ENCODE measurements around the gene ACBD6. TPM values are rescaled to one million over a fixed set of nuclear protein-coding genes. Genes with fewer than 3 reads are reported as not detected.

Gene ACBD6
- 54.5 TPM for total RNA-seq

DNA sequence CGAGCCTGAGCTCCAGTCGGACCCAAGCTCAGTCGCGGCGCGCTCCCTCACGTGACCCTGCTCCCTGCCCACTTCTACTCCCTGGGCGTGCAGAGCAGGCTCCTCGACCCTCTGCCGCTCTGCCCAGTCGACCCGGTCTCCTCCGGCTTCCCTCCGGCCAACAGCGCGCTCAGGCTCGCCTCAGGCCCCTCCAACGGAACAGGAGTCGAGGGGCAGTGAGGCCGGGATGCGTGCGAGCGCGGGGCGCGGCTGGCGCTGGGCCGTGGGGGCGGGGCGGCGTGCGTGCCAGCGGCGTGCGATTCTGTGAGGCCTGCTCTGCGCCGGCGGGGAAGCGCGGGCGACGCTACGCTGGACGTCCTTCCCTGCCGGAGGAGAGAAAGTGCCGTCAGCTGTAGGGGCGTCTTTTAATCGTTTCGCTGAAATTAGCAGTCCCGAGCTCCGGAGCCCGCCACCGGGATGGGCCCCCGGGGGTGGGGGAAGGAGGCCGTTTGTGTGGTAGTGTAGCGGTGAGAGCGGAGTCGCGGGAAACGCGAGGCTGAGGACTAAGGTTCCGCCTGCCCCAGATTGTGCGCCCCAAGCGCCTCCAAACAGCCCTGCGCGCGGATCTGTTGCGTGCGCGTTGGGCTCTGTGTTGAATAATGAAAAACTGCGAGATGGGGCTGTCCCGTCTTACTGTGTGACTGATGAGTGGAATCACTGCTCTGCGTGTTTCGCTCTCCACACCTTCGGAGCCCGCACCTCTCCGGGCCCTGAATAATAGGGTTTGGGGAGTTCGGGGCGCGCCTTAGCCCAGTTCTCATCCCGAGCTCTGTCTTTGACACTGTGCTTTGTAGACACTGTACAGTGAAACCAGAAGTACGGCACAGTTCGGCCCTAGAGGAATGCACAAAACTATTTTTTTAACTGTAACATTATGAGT lies at the start of gene ACBD6:
Gene ACBD6 (minus strand): TSS at position 217 of the 919 bp plus-strand sequence. CDS start 311 bp downstream, outside the sequence.

Small RNAs within 50 kb of the gene (small RNA-seq; reads per million reads assigned to genes)
- not detected for gene MIR3121 (ENCODE audit: low replicate concordance)
- gene RF00019 (ENCODE audit: low replicate concordance), result not detected

Other genes with a start within 250 kb of the ACBD6 start
- not detected for gene OVAAL, start 56.4 kb upstream of the ACBD6 start, total RNA-seq
- 25.4 TPM for gene XPR1, start 129.4 kb upstream of the ACBD6 start, total RNA-seq

All from metanephros (tissue), 2 donors.